T1000 (cell line): ENCODE data around the gene UBA5.

ENCODE experiments used
- DNase-seq: peaks from one replicate; lab custom pipeline; 2025; ENCODE audit warnings: mixed read lengths; lab: John Stamatoyannopoulos, UW

The UBA5 gene

GRCh38 chr3:132721479-132722164 lies 61.5 kb downstream of the UBA5 start:
- DNase-seq: peak; percentile 60

GRCh38 chr3:132722165-132723023 lies 62.3 kb downstream of the UBA5 start, which contains the start of gene NPHP3:
NPHP3 (minus strand) TSS chr3:132722409; CDS start chr3:132722355, 54 bp downstream.
- DNase-seq: peak; percentile 96

- DNase-seq: no peak
These were observed 63.2 kb downstream of the UBA5 start for GRCh38 chr3:132723024-132723950.

GRCh38 chr3:132726341-132726823 lies 66.3 kb downstream of the UBA5 start:
- DNase-seq: no peak
